Gastrocnemius medialis (tissue), 4 donors: ENCODE data around the gene NCKAP1. TPM values are rescaled to one million over a fixed set of nuclear protein-coding genes. Genes with fewer than 3 reads are reported as not detected.

Experiments used
- ATAC-seq, 2 donors: fragments of 150-250 bp; one replicate each; pipeline ENCODE4 v1.9.1; 2016
- DNase-seq, 2 donors: peaks; one replicate each; pipeline ENCODE4 v3.0.0-alpha.2; 2019
- H3K27ac ChIP-seq, 4 donors: fragments of 200-600 bp; sonication (generic); 1 replicate in 1 of 4; 2 replicates in 3 of 4; pipeline ENCODE4 v1.5.1; 2016 to 2018; ENCODE audit warnings: mild to moderate bottlenecking in 2 of 4, moderate library complexity in 1 of 4
- H3K27me3 ChIP-seq, 3 donors: fragments of 200-600 bp; sonication (generic) in 2 of 3; 1 replicate in 1 of 3; 2 replicates in 2 of 3; pipeline versions ENCODE4 v1.5.1 to v1.6.0; 2016 to 2019; ENCODE audit warnings: mild to moderate bottlenecking in 1 of 3, moderate library complexity in 1 of 3
- H3K36me3 ChIP-seq, 2 donors: fragments of 200-600 bp; sonication (generic) in 1 of 2; one replicate each; pipeline ENCODE4 v1.5.1; 2017 to 2018
- H3K4me1 ChIP-seq, 2 donors: fragments of 200-600 bp; sonication (generic) in 1 of 2; one replicate each; pipeline ENCODE4 v1.5.1; 2016 to 2017; ENCODE audit warnings: mild to moderate bottlenecking in 2 of 2
- H3K4me3 ChIP-seq, 4 donors: fragments of 200-600 bp; sonication (generic) in 3 of 4; 1 replicate in 1 of 4; 2 replicates in 3 of 4; pipeline ENCODE4 v1.5.1; 2016 to 2019; ENCODE audit warnings: mild to moderate bottlenecking in 2 of 4
- H3K9me3 ChIP-seq, 3 donors: fragments of 200-600 bp; sonication (generic) in 2 of 3; 1 replicate in 1 of 3; 2 replicates in 2 of 3; pipeline ENCODE4 v1.5.1; 2016 to 2019
- POLR2A ChIP-seq, 2 donors: fragments of 450-650 bp; IDR thresholded peaks; one replicate each; pipeline ENCODE4 v1.6.1; 2017; ENCODE audit warnings: antibody characterized with exemption in 2 of 2, mild to moderate bottlenecking in 2 of 2, moderate library complexity in 2 of 2
- in situ Hi-C, 4 donors: fragments of 200-750 bp; cut with MboI; loops; one replicate each; pipeline versions ENCODE4 v1.15.0 to v1.8.0; 2017; ENCODE audit warnings: low sequenced_read_pairs in 4 of 4
- intact Hi-C: fragments of 100-400 bp; cut with DNase I; formaldehyde crosslinking; loops from one replicate; pipeline ENCODE4 v1.15.1; 2023; ENCODE audit warnings: low total_unique reads
- total RNA-seq, 4 donors: library from RNA; depleted of rRNA; stranded (reverse); fragments of >200 nt; gene quantifications; one replicate each; pipeline versions ENCODE4 v1.1.0 to v1.2.3, GENCODE V29; 2016
- TF ChIP-seq, protein P1 (sequence below), 5 experiments: fragments of 450-650 bp in 3 of 5; fragments of 200-600 bp in 2 of 5; sonication (generic) in 2 of 5; IDR thresholded peaks in 4 of 5; conservative IDR thresholded peaks in 1 of 5; 1 replicate in 4 of 5; 2 replicates in 1 of 5; pipeline ENCODE4 v1.5.1; 2016 to 2019; ENCODE audit warnings: antibody characterized with exemption in 5 of 5, mild to moderate bottlenecking in 3 of 5, moderate library complexity in 3 of 5

The NCKAP1 gene
- total RNA-seq, 4 donors from 2014 or later: 152 to 303 (median 168) TPM

DNA sequence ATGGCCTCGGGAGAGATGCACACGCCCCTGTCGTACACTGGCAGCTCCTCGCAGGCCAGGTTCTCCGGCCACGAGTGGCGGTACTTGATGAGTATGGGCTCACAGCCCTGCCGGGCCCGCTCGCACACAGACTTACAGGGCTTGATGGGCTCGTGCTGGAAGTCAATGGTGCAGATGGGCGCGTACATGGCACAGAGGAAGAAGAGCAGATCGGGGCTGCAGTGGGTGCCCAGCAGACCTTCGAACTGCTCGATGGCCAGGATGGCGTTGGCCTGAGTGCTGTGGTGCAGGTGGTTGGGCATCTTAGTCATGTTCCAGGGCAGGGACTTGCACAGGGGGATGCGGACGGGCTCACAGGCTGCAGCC lies 172.2 kb downstream of the NCKAP1 start:
- intact Hi-C loops (loop anchor here (10.0 kb wide), 1 partner anchor 169 kb away; the partner anchor contains the start of gene NCKAP1), in situ Hi-C loops (no loop called here)
- ATAC-seq: peak; percentile 12 to 13
- peak in 1 of 2 donors; percentile 28 for DNase-seq
- Histone ChIP-seq H3K27me3 (peaks cover 0 to 2% (median 0%) of the 10 kb centered on the region in 3 donors), H3K4me1 (peaks cover 12 to 20% of the 10 kb centered on the region in 2 donors), H3K36me3 (no peaks in the 10 kb centered on the region), H3K9me3 (no peaks in the 10 kb centered on the region), H3K27ac (peak overlapping the region in 3 of 4 donors; percentile 67 to 75 (median 71)), H3K4me3 (peak overlapping the region; percentile 52 to 74 (median 61))
- TF ChIP-seq, protein P1, sequence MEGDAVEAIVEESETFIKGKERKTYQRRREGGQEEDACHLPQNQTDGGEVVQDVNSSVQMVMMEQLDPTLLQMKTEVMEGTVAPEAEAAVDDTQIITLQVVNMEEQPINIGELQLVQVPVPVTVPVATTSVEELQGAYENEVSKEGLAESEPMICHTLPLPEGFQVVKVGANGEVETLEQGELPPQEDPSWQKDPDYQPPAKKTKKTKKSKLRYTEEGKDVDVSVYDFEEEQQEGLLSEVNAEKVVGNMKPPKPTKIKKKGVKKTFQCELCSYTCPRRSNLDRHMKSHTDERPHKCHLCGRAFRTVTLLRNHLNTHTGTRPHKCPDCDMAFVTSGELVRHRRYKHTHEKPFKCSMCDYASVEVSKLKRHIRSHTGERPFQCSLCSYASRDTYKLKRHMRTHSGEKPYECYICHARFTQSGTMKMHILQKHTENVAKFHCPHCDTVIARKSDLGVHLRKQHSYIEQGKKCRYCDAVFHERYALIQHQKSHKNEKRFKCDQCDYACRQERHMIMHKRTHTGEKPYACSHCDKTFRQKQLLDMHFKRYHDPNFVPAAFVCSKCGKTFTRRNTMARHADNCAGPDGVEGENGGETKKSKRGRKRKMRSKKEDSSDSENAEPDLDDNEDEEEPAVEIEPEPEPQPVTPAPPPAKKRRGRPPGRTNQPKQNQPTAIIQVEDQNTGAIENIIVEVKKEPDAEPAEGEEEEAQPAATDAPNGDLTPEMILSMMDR (IDR thresholded peaks at IDR 0.05 in 4 of 5, conservative IDR thresholded peaks at IDR 0.05 in 1 of 5): no peak
- TF ChIP-seq POLR2A (IDR thresholded peaks at IDR 0.05): no peak

DNA sequence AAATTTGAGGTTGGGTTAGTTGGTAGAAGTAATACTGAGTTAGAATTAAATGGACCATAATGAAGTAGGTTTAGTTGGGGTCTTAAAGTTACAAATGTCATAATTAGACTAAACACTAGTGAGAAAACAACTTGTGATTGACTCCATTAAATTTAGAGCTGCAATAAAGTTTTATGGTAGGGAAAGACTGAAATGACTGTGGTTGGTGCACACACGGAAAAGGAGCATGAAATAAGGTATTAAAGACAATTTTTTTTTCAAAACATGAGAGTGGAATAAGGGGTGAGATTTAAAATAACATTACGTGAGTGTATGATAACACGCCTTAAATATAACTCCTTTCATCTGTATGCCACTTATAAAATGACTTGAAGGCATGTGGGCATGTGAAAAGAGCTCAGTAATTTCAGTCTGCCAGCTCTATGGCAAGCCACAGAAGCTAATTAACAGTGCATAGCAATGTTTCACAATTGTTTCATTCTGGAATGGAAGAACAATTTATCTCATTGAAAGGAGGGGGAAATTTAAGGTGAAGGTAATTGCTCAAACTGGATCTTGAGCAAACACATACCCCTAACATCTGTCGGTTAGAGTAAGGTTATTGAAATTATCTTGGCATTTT lies 173.2 kb downstream of the NCKAP1 start:
- no peaks in the 10 kb centered on the region for H3K36me3 ChIP-seq
- ATAC-seq (no peak), DNase-seq (no peak)
- H3K27me3 ChIP-seq: peaks cover 0 to 2% (median 0%) of the 10 kb centered on the region in 3 donors
- H3K27ac ChIP-seq: peak overlapping the region in 1 of 4 donors; percentile 75
- H3K9me3 ChIP-seq: no peaks in the 10 kb centered on the region
- peaks cover 12 to 20% of the 10 kb centered on the region in 2 donors for H3K4me1 ChIP-seq
- TF ChIP-seq, protein P1 (IDR thresholded peaks at IDR 0.05 in 4 of 5, conservative IDR thresholded peaks at IDR 0.05 in 1 of 5): no peak
- no peak for TF ChIP-seq POLR2A (IDR thresholded peaks at IDR 0.05)
- no peak overlapping the region for H3K4me3 ChIP-seq
- in situ Hi-C loops (no loop called here), intact Hi-C loops (loop anchor here (5.0 to 10.0 kb wide), 2 partner anchors 42 to 170 kb away; partner anchors contain the start of gene NCKAP1)

DNA sequence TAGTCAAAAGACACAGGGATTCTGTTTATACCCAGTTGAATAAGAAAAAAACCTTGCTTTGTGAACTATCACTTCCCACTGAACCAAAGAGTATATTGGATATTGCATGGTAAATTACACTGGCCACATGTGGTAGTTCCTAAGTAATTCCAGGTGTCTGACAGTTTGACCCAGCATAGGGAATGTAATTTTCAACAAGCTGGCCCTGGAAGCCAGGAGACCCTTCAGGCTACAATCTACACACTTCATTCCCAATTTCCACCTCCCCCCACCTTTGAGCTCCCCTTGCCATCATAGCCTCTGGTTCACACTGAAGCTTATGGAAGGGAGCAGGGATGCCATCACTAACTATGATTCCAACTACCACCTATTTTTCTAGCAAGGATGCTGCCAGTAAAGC lies 174.6 kb downstream of the NCKAP1 start:
- TF ChIP-seq, protein P1 (IDR thresholded peaks at IDR 0.05 in 4 of 5, conservative IDR thresholded peaks at IDR 0.05 in 1 of 5): no peak
- no peak for TF ChIP-seq POLR2A (IDR thresholded peaks at IDR 0.05)
- no peak overlapping the region for H3K27ac ChIP-seq
- H3K4me3 ChIP-seq: no peak overlapping the region
- DNase-seq: no peak
- in situ Hi-C loops: no loop called here
- peaks cover 0 to 2% (median 0%) of the 10 kb centered on the region in 3 donors for H3K27me3 ChIP-seq
- H3K4me1 ChIP-seq: peaks cover 12 to 20% of the 10 kb centered on the region in 2 donors
- no peaks in the 10 kb centered on the region for H3K36me3 ChIP-seq
- intact Hi-C loops: loop anchor here (5.0 to 10.0 kb wide), 2 partner anchors 44 to 171 kb away; partner anchors contain the start of gene NCKAP1
- no peaks in the 10 kb centered on the region for H3K9me3 ChIP-seq
- ATAC-seq: no peak

DNA sequence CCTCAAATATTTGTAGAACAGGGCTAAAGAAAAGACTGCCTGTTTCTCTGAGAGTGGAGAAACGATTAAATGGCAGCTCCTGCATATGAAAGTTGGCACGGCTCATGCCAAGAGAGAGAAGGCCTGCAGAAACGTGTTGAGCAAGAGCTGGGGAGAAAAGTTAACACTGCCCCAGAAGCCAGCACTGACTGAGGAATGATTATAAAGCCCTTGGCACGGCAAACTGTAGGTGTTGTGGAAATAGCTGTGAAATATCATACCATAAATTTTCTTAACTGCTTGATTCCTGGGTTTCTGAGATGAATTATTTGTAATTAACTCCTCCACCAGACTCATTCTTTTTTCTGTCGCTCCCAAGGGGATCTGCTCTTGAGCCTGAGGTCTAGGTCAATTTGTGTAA lies 176.2 kb downstream of the NCKAP1 start:
- H3K4me3 ChIP-seq: no peak overlapping the region
- H3K27me3 ChIP-seq: peaks cover 0 to 2% (median 0%) of the 10 kb centered on the region in 3 donors
- H3K9me3 ChIP-seq: no peaks in the 10 kb centered on the region
- in situ Hi-C loops: no loop called here
- H3K27ac ChIP-seq: peak overlapping the region in 3 of 4 donors; percentile 16 to 57 (median 19)
- H3K36me3 ChIP-seq: no peaks in the 10 kb centered on the region
- intact Hi-C loops: loop anchor here (5.0 to 10.0 kb wide), 2 partner anchors 45 to 173 kb away; partner anchors contain the start of gene NCKAP1
- peaks cover 5 to 17% of the 10 kb centered on the region in 2 donors for H3K4me1 ChIP-seq
- DNase-seq: peak in 1 of 2 donors; percentile 73
- TF ChIP-seq, protein P1 (IDR thresholded peaks at IDR 0.05 in 4 of 5, conservative IDR thresholded peaks at IDR 0.05 in 1 of 5): no peak
- no peak for TF ChIP-seq POLR2A (IDR thresholded peaks at IDR 0.05)
- ATAC-seq: peak in 1 of 2 donors; percentile 82
